HG02970 (cell line): ENCODE results near the gene RFNG.
"Not testable (repeated sequence)": the region's sequence is repeated elsewhere in the genome, so short reads cannot be mapped to it uniquely, and the experiment has no call there.

ENCODE experiments used
- ATAC-seq: cut with Tn5 transposase; IDR thresholded peaks from one replicate; pipeline ENCODE4 v1.9.1; 2021; ENCODE audit warnings: mild to moderate bottlenecking, moderate library complexity, moderate number of reproducible peaks; ENCODE audit not compliant: unreplicated experiment, low FRiP score

RFNG gene

DNA sequence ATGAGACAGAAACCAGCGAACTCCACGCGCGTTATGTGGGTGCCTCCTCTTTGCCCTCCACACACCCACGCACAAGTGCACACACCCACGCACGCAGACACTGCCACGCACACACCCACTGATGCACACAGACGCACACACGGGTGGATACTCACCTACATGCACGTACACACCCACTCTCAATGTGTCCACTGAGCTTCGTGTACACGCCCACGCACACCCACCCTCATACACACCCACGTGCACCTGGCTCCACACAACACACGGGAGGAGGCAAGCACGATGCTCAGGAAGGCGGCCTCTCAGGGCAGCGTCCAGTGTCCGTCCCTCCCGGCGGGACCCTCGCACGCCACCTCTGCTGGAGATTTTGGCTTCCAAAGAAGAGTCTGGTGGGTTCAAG, 4.2 kb downstream of the RFNG start:
- no peak for ATAC-seq

DNA sequence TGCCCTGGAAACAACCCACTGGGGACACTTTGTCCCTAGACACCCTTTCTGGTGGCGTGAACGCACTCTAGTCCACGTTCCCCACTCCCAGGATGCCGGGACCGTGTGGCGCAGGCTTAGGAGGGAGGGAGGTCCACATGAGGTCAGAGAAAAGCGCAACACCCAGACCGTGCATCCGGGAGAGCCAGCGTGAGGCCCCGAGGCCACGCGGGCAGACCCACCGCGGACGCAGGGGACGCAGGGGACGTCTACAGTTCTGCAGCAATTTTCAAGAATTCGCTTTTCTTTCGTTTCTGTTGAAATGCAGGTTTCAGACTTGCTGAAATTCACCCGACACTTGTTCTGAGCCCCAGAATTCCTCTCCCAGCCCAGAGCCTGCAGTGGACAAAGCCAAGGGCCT, 4.7 kb downstream of the RFNG start:
- no peak for ATAC-seq

DNA sequence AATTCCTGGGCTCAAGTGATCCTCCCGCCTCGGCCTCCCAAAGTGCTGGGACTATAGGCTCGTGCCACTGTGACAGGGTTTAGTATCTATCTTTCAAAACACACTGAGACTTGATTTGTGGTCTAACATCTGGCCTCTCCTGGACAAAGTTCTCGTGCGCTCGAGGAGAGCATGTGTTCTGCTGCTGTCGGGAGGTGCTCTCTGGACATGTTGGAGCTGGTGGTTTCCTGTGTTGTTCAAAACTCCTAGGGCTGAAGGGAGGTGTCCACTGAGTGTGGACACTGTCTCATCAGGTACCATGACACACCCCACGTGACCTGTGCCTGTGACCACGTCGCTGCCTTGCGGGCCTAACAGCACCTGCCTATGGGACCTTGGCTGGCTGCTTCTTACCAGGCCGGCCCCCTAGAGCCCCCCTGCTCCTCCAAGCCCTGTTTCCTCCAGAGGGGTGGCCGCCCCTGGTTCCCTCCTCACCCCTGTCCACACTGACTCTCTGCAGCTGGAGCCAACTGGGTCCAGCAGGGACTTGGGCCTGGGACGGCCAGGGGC, 5.6 kb downstream of the RFNG start:
- no peak for ATAC-seq

DNA sequence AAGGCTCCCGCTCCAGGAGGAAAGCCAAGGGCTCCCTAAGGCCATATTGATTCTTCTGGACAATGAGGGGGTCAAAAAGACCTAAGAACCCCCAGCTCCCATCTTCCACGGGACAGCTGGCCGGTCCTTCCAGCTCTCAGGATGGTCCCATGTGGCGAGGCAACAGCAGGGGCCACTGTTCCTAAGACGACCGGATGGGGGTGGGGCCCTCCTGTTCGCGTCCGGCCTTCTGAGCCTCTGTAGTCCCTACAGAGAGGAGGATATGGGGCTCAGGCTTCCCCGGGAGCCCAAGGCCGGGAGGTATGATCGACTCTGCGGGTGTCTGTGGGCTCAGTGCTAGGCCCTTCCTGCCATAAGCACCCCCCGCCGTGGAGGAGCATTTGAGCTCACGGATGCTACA, 8.1 kb downstream of the RFNG start:
- ATAC-seq, result no peak

DNA sequence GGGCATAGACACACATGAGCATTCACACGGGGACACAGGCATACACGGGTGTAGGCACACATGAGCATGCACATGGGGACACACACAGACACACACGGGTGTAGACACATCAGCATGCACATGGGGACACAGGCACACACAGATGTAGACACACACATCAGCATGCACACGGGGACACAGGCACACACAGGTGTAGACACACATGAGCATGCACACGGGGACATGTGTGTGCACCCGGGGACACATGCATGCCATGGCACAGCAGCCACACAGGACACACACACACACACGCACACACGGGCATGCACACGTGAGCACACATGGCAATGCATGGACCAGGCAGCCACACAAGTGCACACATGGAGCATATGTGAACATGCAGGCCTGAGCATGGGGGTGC, 9.0 kb downstream of the RFNG start:
- ATAC-seq, result no peak

DNA sequence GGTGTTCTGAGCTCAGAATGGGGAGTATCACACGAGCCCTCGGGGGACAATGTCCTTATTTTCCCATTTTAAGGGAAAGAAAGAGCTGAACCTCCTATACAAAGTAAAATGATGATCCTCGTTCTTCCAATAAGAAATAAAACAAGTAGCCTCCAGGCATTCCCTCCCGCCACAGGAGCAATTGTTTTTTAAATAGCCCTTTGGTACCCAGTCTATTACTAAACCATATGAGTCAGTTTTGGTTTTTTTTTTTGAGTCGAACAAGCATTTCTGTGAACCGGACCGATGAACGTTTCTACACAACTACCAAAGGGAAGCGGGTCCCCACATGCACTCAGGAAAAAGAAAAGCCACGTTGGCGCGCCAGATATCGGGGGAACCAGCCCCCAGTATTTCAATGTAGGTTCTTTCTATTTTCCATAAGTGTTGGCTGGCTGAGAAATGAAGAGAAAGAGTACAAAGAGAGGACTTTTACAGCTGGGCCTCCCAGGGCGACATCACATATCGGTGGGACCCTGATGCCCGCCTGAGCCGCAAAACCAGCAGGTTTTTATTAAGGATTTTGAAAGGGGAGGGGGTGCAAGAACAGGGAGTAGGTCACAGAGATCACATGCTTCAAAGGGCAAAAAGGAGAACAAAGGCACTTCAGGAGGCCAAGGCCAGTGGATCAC, 10.3 kb downstream of the RFNG start:
- ATAC-seq, result no peak

- no peak for ATAC-seq
Observed at GRCh38 chr17:82039695-82040299, 11.8 kb downstream of the RFNG start.

- ATAC-seq, result not testable (repeated sequence)
Observed at GRCh38 chr17:82038796-82039409, 12.7 kb downstream of the RFNG start.

DNA sequence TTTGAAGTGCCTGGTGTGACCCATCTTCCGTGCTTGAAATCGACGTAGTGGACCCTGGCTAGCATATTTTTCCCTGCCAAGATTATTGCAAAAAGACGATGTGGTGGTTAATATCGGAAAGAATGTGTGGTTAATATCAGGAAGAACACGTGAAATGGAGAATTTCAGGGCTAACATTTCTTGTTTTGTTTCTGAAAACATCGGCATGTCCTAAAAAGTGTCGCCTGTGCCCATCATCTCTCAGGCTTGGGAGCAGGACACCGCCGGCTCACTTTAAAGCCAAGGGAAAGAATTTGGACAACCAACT, 13.8 kb downstream of the RFNG start:
- ATAC-seq, result no peak

DNA sequence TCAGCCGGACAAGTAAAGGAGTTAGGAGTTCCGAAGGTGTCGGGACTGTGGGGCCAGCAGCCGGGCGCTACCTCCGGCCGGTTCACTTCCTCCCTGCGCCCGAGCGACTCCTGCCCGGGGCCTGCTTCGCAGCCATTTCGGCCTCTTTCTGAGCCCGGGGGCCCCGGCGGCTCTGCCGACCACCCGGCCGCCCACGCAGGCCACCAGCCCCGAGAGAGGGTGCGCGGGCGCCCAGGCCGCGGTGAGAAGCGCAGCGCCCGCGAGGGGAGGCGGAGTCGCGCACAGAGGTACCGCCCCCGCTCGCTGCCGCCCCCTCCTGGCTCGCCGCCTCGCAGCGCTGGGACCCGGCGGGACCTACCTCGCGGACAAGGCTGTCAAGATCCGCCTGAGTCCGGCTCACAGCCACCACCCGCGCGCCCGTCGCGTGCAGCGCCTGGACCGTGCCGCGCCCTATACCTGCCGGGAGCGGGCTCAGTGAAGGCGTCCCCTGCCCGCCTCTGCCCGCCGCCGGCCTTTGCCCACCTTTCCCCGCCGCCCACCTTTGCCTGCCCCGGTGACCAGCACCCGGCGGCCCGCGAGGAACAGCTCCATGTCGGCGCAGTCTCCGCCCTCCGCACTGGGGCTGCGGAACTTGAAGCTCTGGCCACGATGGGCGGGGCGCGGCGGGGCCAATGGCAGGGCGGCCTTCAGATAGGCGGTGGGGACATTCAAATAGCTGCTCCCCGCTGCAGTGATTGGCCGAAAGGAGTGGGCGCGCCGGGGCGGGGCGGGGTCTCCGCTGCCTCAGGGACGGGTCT, 14.3 kb downstream of the RFNG start, which contains the start of gene DCXR:
DCXR (minus strand) TSS at position 606 of the 797 bp plus-strand sequence; CDS start at position 591, 15 bp downstream.
- peak; percentile 82 for ATAC-seq

GRCh38 chr17:82036634-82037091, 14.9 kb downstream of the RFNG start:
- no peak for ATAC-seq

DNA sequence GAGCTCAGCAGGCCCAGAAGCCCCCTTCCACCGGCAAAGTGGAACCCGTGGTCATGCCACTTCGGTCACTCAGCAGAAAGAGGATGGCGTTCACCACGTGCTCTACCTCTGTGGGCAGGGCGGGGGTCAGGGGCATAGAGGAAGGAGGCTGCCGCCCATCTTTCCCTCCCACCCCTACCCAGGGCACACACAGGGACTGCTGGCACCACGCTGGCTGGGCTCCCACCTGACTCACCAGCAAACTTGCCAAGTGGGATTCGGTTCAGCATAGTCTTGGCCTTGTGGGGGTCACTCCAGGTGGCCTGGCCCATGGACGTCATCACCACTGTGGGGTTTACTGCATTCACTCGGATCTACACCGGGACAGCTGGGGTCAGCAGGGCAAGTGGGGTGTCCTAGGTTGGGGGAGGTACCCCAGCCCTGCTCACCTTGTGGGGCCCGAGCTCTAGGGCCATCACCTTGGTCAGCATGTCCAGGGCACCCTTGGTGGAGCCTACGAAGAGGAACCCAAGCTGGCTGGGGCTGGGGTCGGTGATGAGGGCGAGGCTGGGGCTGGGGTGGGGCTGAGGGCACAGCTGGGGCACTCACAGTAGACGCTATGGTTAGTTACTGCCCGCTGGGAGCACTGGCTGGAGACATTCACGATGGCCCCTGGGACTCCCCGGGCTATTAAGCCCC, 15.5 kb downstream of the RFNG start:
- no peak for ATAC-seq

DNA sequence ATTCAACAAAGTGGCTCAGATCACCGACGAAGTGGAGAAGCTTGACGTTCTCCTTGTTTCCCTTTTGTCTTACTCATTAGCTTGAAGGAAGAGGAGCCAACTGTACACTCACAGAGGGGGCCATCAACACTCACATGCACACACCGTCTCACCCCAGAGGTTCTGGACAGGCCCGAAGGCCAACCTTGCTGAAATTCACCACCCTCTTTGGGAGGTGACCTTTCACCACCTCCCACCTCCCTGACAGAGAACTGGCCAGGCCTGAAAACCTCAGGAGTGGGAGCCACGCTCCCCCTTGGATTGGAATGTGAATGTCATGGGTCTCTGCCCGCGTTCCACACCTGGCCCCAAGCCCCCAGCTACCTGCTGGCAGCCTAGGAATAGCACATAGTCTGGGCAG, 16.1 kb downstream of the RFNG start:
- ATAC-seq, result no peak

DNA sequence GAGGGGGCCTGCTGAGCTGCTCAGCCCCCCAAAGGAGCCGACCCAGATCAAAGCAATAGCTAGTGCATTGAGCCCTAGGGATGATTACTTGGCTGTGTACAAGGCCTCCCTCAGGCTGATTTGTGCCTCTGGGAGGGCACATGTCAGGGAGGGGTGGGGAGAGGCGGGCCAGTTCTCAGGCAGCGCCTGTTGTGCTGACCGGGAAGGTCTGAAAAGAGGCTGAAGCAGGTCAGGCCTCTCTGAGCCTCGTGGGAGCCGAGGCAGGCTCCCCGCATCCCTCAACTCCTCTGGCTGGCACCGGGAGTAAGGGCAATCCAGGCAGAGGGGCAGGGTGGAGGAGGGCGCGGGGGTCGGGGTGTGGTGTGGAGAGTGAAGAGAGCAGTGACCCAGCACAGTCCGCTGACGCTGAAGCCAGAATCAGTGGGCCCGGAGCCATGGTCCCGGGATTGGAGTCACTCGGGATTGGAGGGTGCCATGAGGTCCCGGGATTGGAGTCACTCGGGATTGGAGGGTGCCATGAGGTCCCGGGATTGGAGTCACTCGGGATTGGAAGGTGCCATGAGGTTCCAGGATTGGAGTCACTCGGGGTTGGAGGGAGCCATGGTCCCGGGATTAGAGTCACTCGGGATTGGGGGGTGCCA, 17.1 kb downstream of the RFNG start:
- ATAC-seq, result no peak

DNA sequence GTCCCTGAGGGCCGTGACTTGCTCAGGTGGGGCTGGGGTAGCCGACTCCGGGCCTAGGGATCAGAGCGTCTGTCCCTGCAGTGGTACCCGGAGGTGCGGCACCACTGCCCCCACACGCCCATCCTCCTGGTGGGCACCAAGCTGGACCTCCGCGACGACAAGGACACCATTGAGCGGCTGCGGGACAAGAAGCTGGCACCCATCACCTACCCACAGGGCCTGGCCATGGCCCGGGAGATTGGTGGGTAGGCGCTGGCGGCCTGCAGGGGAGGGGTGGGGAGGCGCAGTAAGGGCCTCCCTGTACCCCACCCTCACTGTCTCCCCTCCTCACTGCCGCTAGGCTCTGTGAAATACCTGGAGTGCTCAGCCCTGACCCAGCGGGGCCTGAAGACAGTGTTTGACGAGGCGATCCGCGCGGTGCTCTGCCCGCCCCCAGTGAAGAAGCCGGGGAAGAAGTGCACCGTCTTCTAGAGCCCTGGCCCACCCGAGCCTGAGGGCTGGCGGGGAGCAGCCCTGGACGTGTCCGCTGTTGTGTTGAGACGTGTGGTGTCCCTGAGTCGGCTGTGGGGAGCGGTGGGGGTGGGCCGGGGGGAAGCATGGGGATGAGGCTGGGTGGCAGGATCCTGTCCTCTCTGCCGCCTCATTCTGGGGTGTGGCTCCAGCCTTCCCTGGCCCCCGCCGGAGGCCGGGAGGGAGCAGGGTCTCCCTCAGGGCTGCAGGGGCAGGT, 18.1 kb downstream of the RFNG start:
- ATAC-seq, result no peak

DNA sequence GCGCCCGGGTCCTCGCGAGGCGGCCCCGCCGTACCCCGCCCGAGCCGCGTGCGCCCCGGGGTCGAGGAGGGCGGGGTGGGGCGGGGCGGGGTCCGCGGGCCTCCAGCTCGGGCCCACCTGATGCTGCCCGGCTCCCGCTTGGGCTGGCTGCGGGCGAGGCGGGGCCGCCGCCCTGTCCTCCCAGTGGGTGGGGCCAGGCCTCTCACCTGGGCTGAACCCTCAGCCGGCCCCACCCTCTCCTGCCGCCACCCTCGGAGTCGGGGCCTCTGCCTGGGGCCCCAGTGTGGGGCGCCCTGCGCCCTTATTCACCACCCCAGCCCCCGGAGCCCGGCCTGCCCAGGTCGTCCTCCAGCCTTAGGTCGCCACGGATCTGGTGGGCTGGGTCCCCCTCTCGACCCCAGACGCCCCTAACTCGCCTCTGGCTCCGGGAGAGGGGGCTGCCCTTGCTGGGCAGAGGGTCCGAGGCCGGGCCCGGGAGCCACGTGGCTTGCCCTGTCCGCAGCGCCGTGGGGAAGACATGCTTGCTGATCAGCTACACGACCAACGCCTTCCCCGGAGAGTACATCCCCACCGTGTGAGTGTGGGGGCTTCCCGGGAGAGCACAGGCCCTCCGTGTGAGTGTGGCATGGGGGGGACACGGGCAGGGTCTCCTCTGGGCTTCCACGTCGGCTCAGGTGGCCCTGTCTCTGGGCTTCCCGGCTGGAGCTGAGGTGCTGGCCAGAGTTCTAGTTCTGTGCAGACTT, 19.6 kb downstream of the RFNG start:
- no peak for ATAC-seq

- no peak for ATAC-seq
Observed at GRCh38 chr17:82031303-82031884, 20.2 kb downstream of the RFNG start, which contains the start of gene RAC3. RAC3 (plus strand) TSS chr17:82031678; CDS start chr17:82031762, 84 bp downstream.
